Esophagus (tissue), 2 donors: Measurements from ENCODE around the gene TMEM33. TPM values are rescaled to one million over a fixed set of nuclear protein-coding genes. Genes with fewer than 3 reads are reported as not detected.

ENCODE experiments used
- H3K27ac ChIP-seq, 2 donors: one replicate each; pipeline ENCODE4 v1.5.1; 2013; ENCODE audit warnings: low read depth in 2 of 2, mild to moderate bottlenecking in 2 of 2, inconsistent platforms in 1 of 2, low read length in 1 of 2, moderate library complexity in 1 of 2
- H3K27me3 ChIP-seq, 2 donors: one replicate each; pipeline ENCODE4 v1.6.1; 2013; ENCODE audit warnings: low read length in 2 of 2, control low read depth in 1 of 2, mild to moderate bottlenecking in 1 of 2; ENCODE audit not compliant: insufficient read depth in 2 of 2, control insufficient read depth in 1 of 2
- H3K36me3 ChIP-seq, 2 donors: one replicate each; pipeline ENCODE4 v1.6.1; 2013; ENCODE audit warnings: low read length in 1 of 2; ENCODE audit not compliant: control insufficient read depth in 2 of 2, insufficient read depth in 2 of 2
- H3K4me1 ChIP-seq, 2 donors: one replicate each; pipeline ENCODE4 v1.6.1; 2013; ENCODE audit warnings: low read length in 1 of 2; ENCODE audit not compliant: control insufficient read depth in 2 of 2, insufficient read depth in 2 of 2
- H3K4me3 ChIP-seq, 2 donors: one replicate each; pipeline ENCODE4 v1.5.1; 2013; ENCODE audit warnings: low read length in 2 of 2, mild to moderate bottlenecking in 2 of 2, low read depth in 1 of 2, moderate library complexity in 1 of 2
- H3K9me3 ChIP-seq, 2 donors: one replicate each; pipeline ENCODE4 v1.6.1; 2013; ENCODE audit warnings: mild to moderate bottlenecking in 2 of 2, low read depth in 1 of 2, low read length in 1 of 2, moderate library complexity in 1 of 2; ENCODE audit not compliant: control insufficient read depth in 2 of 2, insufficient read depth in 1 of 2
- WGBS, 2 donors: extraction: QIAGEN DNeasy Blood & Tissue Kit; methylation state at CpG; one replicate each; pipeline ENCODE4 v1.1.7; 2013; 5-methylcytosine and 5-hydroxymethylcytosine counted together
- polyA plus RNA-seq, 2 donors: library from polyadenylated mRNA; stranded (reverse); fragments of 200-250 nt; gene quantifications; one replicate each; pipeline ENCODE4 v1.2.3, GENCODE V29; 2013
- donor health status: healthy with polysubstance abuse.
- donor health status: Bipolar disorder and iron deficiency.

TMEM33 gene
- polyA plus RNA-seq, 2 donors = 10.9 to 21.0 TPM

DNA sequence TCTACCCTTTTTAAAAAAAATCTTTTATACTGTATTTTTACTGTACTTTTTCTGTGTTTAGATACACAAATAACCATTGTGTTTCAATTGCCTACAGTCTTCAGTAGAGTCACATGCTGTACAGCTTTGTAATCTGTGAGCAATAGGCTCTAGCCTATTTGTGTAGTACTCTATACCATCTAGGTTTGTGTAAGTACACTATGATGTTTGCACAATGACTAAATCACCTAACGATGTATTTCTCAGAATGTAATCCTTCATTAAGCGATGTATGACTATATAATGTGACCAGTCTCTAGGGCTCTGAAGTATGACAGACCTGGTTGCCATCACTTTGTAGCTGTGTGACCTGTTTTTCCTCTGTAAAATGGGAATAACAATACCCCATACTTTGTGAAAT lies 32.2 kb downstream of the TMEM33 start:
- Histone ChIP-seq H3K36me3 (no peaks in the 10 kb centered on the region), H3K27me3 (no peaks in the 10 kb centered on the region), H3K4me3 (no peak overlapping the region), H3K27ac (no peak overlapping the region), H3K9me3 (peaks cover 0 to 3% of the 10 kb centered on the region in 2 donors), H3K4me1 (no peaks in the 10 kb centered on the region)
- WGBS, 2 donors = 77 to 85% methylated on average over 2 of the region's 2 CpGs

- H3K4me3 ChIP-seq = no peak overlapping the region
- H3K4me1 ChIP-seq = no peaks in the 10 kb centered on the region
- peaks cover 0 to 3% of the 10 kb centered on the region in 2 donors for H3K9me3 ChIP-seq
- H3K27ac ChIP-seq = no peak overlapping the region
- H3K27me3 ChIP-seq = no peaks in the 10 kb centered on the region
- no peaks in the 10 kb centered on the region for H3K36me3 ChIP-seq
Observed at GRCh38 chr4:41969671-41970070, 34.4 kb downstream of the TMEM33 start.

DNA sequence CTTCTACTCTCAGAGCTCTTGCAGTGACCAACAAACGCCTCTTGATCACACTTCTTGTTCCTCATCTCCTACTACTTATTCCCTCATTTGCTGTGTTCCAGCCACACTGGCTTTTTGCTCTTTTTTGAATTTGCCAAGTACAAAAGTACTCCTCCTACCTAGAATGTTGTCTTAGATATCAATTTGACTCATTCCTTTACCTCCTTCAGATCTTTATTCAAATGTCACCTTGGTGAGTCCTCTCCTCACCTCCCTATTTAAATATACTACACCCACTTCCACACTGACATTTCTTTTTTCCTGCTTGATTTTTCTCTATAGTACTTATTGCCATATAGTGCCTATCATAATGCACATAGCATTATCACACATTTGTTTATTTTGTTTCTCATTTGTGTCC lies 40.1 kb downstream of the TMEM33 start:
- Histone ChIP-seq H3K27me3 (no peaks in the 10 kb centered on the region), H3K27ac (no peak overlapping the region), H3K4me1 (no peaks in the 10 kb centered on the region), H3K4me3 (no peak overlapping the region), H3K36me3 (no peaks in the 10 kb centered on the region), H3K9me3 (no peaks in the 10 kb centered on the region)
- WGBS, 2 donors = 76 to 87% methylated on average over 1 of the region's 1 CpG

DNA sequence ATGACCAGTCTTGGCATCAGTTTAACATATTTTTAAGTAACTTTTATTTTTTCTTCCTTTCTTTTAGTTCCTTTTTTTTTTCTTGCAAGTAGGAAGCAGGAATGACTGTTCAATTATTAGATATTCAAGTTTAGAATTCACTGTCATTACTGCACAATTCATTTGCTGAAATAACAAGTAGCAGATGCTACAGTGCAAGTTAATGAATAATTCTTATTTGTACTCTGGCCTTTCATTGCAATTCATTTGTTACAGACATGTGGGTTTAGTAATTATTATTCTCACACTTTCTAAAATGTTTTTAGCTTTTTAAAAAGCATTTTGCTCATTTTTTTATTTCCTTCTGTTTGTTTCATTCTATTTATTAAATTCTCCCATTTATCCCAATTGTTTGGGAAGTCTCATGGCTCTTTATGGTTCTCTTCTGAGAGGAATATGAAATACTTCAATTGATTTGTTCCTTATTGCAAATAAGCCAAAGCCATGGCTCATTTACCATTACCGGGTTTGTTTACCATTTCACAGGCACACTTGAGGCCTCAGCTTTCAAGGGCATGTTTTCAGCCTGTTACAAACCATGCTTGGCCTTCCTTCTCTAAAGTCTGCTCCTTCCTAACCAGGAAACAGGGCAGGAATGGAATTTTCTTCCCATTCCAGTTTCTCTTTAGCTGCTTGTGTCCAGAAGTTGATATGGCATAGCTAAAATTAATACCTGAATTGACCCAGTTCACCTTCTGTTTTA lies 41.7 kb downstream of the TMEM33 start:
- Histone ChIP-seq H3K36me3 (no peaks in the 10 kb centered on the region), H3K27me3 (no peaks in the 10 kb centered on the region), H3K27ac (no peak overlapping the region), H3K9me3 (no peaks in the 10 kb centered on the region), H3K4me3 (no peak overlapping the region), H3K4me1 (no peaks in the 10 kb centered on the region)
- WGBS, 2 donors = 37 to 57% methylated on average over 1 of the region's 1 CpG

- WGBS, 2 donors = 44 to 45% methylated on average over 3 of the region's 3 CpGs
- Histone ChIP-seq H3K4me1 (no peaks in the 10 kb centered on the region), H3K27me3 (no peaks in the 10 kb centered on the region), H3K4me3 (no peak overlapping the region), H3K36me3 (no peaks in the 10 kb centered on the region), H3K9me3 (no peaks in the 10 kb centered on the region), H3K27ac (no peak overlapping the region)
Observed at GRCh38 chr4:41977709-41978108, 42.5 kb downstream of the TMEM33 start.

DNA sequence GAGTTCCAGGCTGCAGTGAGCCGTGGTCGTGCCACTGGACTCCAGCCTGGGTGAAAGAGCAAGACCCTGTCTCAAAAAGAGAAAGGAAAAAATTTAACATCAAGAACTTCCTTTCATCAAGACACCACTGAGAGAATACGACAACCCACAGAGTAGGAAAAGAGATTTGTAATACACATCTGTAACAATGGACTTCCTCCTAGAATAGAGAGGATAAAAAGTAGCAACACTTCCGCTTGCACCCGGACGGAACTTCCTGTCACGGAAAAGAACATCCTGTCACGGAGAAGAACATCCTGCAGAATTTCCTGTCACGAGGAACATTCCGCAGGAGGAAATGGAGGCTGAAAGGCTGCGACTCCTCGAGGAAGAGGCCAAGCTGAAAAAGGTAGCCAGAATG lies 46.2 kb downstream of the TMEM33 start, which contains the start of gene DCAF4L1:
Gene DCAF4L1, plus strand, starts transcription at position 301 of the 400 bp plus-strand sequence. Its CDS starts 37 bp downstream, at position 338.
- Histone ChIP-seq H3K36me3 (no peaks in the 10 kb centered on the region), H3K4me1 (no peaks in the 10 kb centered on the region), H3K27me3 (no peaks in the 10 kb centered on the region), H3K27ac (no peak within 1 kb of the TSS), H3K9me3 (no peaks in the 10 kb centered on the region), H3K4me3 (no peak within 1 kb of the TSS)
- WGBS, 2 donors = 84 to 86% methylated on average over 12 of the region's 12 CpGs

DNA sequence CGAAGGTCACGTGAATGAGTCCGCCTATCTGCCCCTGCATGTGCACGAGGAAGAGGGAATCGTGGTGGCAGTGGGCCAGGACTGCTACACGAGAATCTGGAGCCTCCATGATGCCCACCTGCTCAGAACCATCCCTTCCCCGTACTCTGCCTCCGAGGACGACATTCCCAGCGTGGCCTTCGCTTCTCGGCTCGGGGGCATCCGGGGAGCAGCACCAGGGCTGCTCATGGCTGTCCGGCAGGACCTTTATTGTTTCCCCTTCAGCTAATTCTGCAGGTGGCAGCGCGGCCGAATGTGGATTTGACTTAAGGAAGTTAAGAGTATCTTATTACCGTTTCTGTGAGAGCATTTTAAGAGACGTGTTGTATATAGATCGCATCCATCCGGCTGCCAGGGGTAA lies 47.5 kb downstream of the TMEM33 start:
- 94 to 95% methylated on average over 22 of the region's 22 CpGs for WGBS, 2 donors
- no peaks in the 10 kb centered on the region for H3K36me3 ChIP-seq
- no peak overlapping the region for H3K4me3 ChIP-seq
- H3K27ac ChIP-seq = no peak overlapping the region
- H3K4me1 ChIP-seq = no peaks in the 10 kb centered on the region
- H3K9me3 ChIP-seq = no peaks in the 10 kb centered on the region
- H3K27me3 ChIP-seq = no peaks in the 10 kb centered on the region

DNA sequence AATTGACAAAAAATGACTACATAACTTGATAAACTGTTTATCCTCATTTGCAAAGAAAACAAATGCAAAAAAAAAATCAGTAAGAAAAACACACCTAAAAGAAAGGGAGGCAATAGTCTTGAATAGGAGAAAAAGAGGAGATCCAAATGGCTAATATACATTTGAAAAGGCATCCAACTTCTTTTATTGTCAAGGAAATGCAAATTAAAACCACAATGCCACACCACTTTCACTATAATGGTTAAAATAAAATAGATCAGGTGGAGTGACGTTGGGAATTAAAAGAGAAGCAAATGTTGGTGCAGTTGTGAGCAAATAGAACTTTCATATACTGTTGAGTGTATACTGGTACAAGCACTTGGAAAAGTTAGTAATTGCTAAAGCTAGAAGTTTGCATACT lies 49.9 kb downstream of the TMEM33 start:
- Histone ChIP-seq H3K36me3 (no peaks in the 10 kb centered on the region), H3K9me3 (no peaks in the 10 kb centered on the region), H3K4me1 (no peaks in the 10 kb centered on the region), H3K27me3 (no peaks in the 10 kb centered on the region), H3K27ac (no peak overlapping the region), H3K4me3 (no peak overlapping the region)
- WGBS, 2 donors = 42 to 56% methylated on average over 1 of the region's 1 CpG

DNA sequence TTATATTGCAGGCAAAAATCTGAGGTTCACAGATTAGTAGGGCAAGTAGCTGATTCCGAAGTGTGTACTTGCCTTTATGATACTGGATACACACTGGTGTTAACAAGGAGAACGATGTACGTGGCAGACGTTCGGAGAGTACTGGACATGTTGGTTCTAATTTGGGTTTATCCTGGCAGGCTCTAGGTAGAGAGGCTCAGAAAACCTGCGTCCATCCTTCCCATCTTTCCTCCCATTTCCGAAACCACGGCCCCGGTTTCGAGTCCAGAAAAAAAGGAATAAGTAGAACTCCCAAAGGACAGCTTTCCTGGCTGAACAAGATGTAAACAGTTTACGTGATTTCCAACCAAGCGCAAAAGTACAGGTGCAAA lies 54.8 kb downstream of the TMEM33 start:
- WGBS, 2 donors = 0 to 1% methylated on average over 12 of the region's 12 CpGs

More for the DNA sequence above, 54.8 kb downstream of the TMEM33 start:
- H3K4me3 ChIP-seq = peak overlapping the region; percentile 91 to 95
- no peaks in the 10 kb centered on the region for H3K9me3 ChIP-seq
- peak overlapping the region; percentile 84 to 89 for H3K27ac ChIP-seq
- no peaks in the 10 kb centered on the region for H3K4me1 ChIP-seq
- no peaks in the 10 kb centered on the region for H3K27me3 ChIP-seq
- H3K36me3 ChIP-seq = no peaks in the 10 kb centered on the region
